ENCODE measurements around the gene PSMD9. TPM values are rescaled to one million over a fixed set of nuclear protein-coding genes. Genes with fewer than 3 reads are reported as not detected.

The PSMD9 gene
- total RNA-seq = 47.1 and 60.0 TPM in 2 replicates

GRCh38 chr12:121888478-121889273 lies at the start of gene PSMD9:
Gene PSMD9 (plus strand): TSS chr12:121888790. CDS start chr12:121888857, 67 bp downstream.

GRCh38 chr12:121858662-121859572 lies 29.7 kb upstream of the PSMD9 start, which contains the start of gene HPD:
Gene HPD (minus strand): TSS chr12:121858859. CDS start chr12:121858823, 36 bp downstream.

GRCh38 chr12:121917950-121918678 lies 29.5 kb downstream of the PSMD9 start, which contains the start of gene CFAP251:
Gene CFAP251 (plus strand): TSS chr12:121918592. CDS start chr12:121921306, 2,714 bp downstream.

Small RNA genes lying within 50 kb of the gene (small RNA-seq; reads per million reads assigned to genes)
- gene AC069503.3 = not detected
- not detected for gene RF00017
- not detected for gene RNU7-170P

Other genes starting within 250 kb of the PSMD9 start
- 0.97 TPM in 2 replicates for gene MORN3, start 219.1 kb upstream of the PSMD9 start, total RNA-seq
- gene TMEM120B, start 176.0 kb upstream of the PSMD9 start, total RNA-seq = 11.5 and 13.8 TPM in 2 replicates
- 5.7 and 7.7 TPM in 2 replicates for gene RHOF, start 95.1 kb upstream of the PSMD9 start, total RNA-seq
- gene SETD1B, start 84.8 kb upstream of the PSMD9 start, total RNA-seq = 6.8 and 7.0 TPM in 2 replicates
- not detected in 2 replicates for gene HPD, start 29.9 kb upstream of the PSMD9 start, total RNA-seq
- gene CFAP251, start 29.8 kb downstream of the PSMD9 start, total RNA-seq = 4.0 and 4.5 TPM in 2 replicates
- gene BCL7A, start 133.1 kb downstream of the PSMD9 start, total RNA-seq = 5.7 and 6.5 TPM in 2 replicates
- 8.5 and 9.7 TPM in 2 replicates for gene MLXIP, start 190.0 kb downstream of the PSMD9 start, total RNA-seq

Data from hair follicle dermal papilla cell (primary cell).